Activated CD4-positive, alpha-beta T cell treated with anti-CD3 and anti-CD28 coated beads, Interleukin-2, amount 10 ng/mL, durations not matched to agents 24 days and 14 days (primary cell): ENCODE measurements around the gene MBNL2. TPM values are rescaled to one million over a fixed set of nuclear protein-coding genes. Genes with fewer than 3 reads are reported as not detected.

ENCODE experiments used
- DNase-seq: peaks from one replicate; pipeline ENCODE4 v3.0.0; 2022
- H3K27ac Mint-ChIP-seq: one replicate; pipeline ENCODE4 v1.8.0; 2022; ENCODE audit warnings: mild to moderate bottlenecking, mixed read lengths
- H3K27me3 Mint-ChIP-seq: one replicate; pipeline ENCODE4 v1.8.0; 2022; ENCODE audit warnings: mixed read lengths
- H3K36me3 Mint-ChIP-seq: one replicate; pipeline ENCODE4 v1.8.0; 2022; ENCODE audit warnings: low read depth, mild to moderate bottlenecking, mixed read lengths
- H3K4me1 Mint-ChIP-seq: one replicate; pipeline ENCODE4 v1.8.0; 2021; ENCODE audit warnings: mixed read lengths
- H3K4me3 Mint-ChIP-seq: one replicate; pipeline ENCODE4 v1.8.0; 2022; ENCODE audit warnings: mild to moderate bottlenecking, moderate library complexity, mixed read lengths
- H3K9me3 Mint-ChIP-seq: one replicate; pipeline ENCODE4 v1.8.0; 2021; ENCODE audit warnings: mixed read lengths
- intact Hi-C: fragments of 100-400 bp; cut with micrococcal nuclease; formaldehyde crosslinking; loops from one replicate; pipeline ENCODE4 v1.15.1; 2023
- total RNA-seq: library from RNA; stranded (reverse); gene quantifications from 2 replicates; pipeline ENCODE4 v1.2.3, GENCODE V29; 2022

MBNL2 gene
- total RNA-seq, 1 donor from 2014 or later, result 22.0 TPM

DNA sequence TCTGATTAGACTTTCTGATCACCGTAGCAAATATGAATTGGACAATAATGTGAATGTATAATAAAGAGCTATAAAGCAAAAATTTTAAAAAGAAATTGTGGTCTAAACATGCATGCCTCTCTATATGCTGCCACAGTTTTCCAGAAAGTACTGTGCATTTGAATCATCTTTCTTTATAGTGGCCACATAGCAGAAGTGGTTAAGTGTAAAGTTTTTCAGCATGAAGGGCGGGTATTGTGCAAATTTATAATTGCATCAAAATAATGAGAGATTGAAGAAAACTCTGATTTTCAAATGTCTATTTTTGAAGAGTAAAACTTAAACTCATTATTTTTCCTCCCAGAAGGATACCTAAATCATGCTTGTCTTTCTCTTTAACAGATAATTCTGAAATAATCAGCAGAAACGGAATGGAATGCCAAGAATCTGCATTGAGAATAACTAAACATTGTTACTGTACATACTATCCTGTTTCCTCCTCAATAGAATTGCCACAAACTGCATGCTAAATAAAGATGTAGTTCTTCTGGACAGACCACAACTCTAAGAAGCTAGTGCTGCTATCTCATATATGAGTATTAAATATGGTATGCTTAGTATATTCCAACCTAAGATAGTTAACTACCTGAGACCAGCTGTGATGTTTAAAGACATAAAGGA lies 168.9 kb downstream of the MBNL2 start:
- no peak for DNase-seq
- H3K9me3 Mint-ChIP-seq, result no peaks in the 10 kb centered on the region
- no peak overlapping the region for H3K4me3 Mint-ChIP-seq
- intact Hi-C loops, result no loop called here
- H3K4me1 Mint-ChIP-seq, result peaks cover 8% of the 10 kb centered on the region
- H3K27me3 Mint-ChIP-seq, result no peaks in the 10 kb centered on the region
- H3K27ac Mint-ChIP-seq, result no peak overlapping the region
- H3K36me3 Mint-ChIP-seq, result peaks cover 1% of the 10 kb centered on the region

DNA sequence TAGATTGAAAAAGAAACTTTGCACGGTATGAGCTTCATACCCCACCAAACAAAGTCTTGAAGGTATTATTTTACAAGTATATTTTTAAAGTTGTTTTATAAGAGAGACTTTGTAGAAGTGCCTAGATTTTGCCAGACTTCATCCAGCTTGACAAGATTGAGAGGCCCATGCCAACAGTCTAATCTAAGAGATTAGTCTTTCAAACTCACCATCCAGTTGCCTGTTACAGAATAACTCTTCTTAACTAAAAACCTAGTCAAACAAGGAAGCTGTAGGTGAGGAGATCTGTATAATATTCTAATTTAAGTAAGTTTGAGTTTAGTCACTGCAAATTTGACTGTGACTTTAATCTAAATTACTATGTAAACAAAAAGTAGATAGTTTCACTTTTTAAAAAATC lies 169.9 kb downstream of the MBNL2 start:
- H3K9me3 Mint-ChIP-seq, result no peaks in the 10 kb centered on the region
- intact Hi-C loops, result no loop called here
- peaks cover 5% of the 10 kb centered on the region for H3K4me1 Mint-ChIP-seq
- H3K36me3 Mint-ChIP-seq, result peaks cover 1% of the 10 kb centered on the region
- no peaks in the 10 kb centered on the region for H3K27me3 Mint-ChIP-seq
- H3K27ac Mint-ChIP-seq, result no peak overlapping the region
- no peak overlapping the region for H3K4me3 Mint-ChIP-seq
- DNase-seq, result no peak

DNA sequence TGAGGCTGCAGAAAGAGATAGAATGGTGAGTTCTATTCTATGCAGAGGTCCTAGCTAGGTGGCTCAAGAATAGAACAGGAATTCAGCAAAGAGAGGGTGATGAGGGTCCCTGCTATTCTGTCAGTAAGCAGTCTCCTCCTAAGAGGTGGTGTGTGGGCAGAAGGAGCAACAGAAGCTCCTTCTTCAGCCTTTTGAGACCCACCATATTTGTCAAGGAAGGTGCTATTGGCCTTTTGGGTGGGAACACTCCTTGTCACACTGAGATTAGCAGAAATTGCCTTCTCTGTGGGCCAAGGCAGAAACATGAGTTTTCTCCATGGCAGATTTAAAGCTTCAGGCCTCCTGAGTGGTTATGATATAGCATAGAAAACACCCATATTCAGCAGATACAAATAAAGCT lies 172.4 kb downstream of the MBNL2 start:
- Mint-ChIP-seq H3K9me3 (no peaks in the 10 kb centered on the region), H3K36me3 (peaks cover 1% of the 10 kb centered on the region), H3K27me3 (peaks cover 3% of the 10 kb centered on the region), H3K4me1 (no peaks in the 10 kb centered on the region), H3K4me3 (no peak overlapping the region), H3K27ac (no peak overlapping the region)
- no peak for DNase-seq
- intact Hi-C loops, result no loop called here

GRCh38 chr13:97395447-97396136 lies 173.5 kb downstream of the MBNL2 start:
- no peaks in the 10 kb centered on the region for H3K4me1 Mint-ChIP-seq
- no peak overlapping the region for H3K27ac Mint-ChIP-seq
- intact Hi-C loops, result no loop called here
- H3K9me3 Mint-ChIP-seq, result peaks cover 3% of the 10 kb centered on the region
- peaks cover 1% of the 10 kb centered on the region for H3K36me3 Mint-ChIP-seq
- H3K4me3 Mint-ChIP-seq, result no peak overlapping the region
- no peak for DNase-seq
- peaks cover 3% of the 10 kb centered on the region for H3K27me3 Mint-ChIP-seq

DNA sequence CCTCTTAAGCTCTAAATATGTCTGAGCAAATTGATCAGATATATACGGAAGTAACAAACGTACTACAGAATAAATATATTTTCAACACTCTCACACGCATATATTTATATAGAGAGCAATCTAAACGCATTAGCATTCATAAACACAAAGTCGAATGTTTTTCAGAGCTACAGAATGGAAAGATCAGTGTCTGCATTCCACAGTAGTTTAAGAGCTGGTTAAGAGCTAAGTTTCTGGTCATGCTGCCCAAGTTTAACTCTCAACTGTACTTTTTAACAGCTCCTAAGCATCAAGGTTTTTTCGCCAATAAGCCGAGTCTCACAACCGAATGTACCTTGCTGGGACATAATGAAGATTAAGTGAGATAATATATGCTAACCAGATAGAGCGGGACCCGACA lies 175.1 kb downstream of the MBNL2 start:
- no peak for DNase-seq
- H3K27ac Mint-ChIP-seq, result no peak overlapping the region
- H3K27me3 Mint-ChIP-seq, result peaks cover 3% of the 10 kb centered on the region
- H3K9me3 Mint-ChIP-seq, result peaks cover 13% of the 10 kb centered on the region
- intact Hi-C loops, result no loop called here
- no peak overlapping the region for H3K4me3 Mint-ChIP-seq
- no peaks in the 10 kb centered on the region for H3K4me1 Mint-ChIP-seq
- H3K36me3 Mint-ChIP-seq, result peaks cover 1% of the 10 kb centered on the region

GRCh38 chr13:97401421-97401820 lies 179.3 kb downstream of the MBNL2 start:
- DNase-seq, result no peak
- Mint-ChIP-seq H3K4me3 (no peak overlapping the region), H3K36me3 (no peaks in the 10 kb centered on the region), H3K27me3 (peaks cover 11% of the 10 kb centered on the region), H3K9me3 (peaks cover 13% of the 10 kb centered on the region), H3K4me1 (no peaks in the 10 kb centered on the region), H3K27ac (no peak overlapping the region)
- intact Hi-C loops, result no loop called here

DNA sequence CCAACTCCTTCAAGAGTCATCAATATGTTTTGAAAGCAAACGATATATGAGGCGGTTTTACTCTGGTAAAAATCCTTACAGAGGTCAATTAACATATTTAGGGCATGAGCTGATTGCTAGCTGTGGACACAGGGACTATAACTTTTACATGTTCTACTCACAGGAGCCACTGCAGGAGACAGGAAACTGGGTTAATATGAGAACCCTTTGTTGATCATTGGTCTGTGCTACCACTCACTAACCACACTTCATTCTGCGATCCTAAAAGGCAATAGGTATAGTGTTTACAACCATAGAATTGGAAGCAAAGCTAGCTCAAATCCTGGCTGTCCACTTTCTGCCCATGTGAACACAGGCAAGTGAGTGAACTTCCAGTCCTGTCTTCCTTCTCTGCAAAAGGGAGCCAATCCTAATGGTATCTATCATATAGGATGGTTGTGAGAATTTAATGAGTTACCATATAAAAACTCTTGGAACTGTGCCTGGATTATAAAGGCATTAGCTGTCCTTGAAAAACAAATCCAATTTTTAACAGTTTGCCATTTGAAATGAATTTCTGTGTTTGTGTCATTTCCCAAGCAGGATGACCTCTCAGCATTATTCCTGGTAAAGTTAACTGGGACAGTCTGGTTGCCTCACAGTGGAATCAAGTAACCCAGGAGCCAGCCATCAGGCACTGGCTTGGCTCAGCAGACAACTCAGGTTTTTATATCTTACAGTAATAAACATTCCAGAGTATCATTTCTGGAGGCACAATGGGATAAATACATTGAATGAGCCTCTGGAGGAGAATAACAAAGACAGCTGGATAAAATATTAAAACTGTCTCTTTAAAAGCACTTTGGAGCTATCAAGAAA lies 182.0 kb downstream of the MBNL2 start:
- H3K4me3 Mint-ChIP-seq, result no peak overlapping the region
- no peak overlapping the region for H3K27ac Mint-ChIP-seq
- peaks cover 15% of the 10 kb centered on the region for H3K27me3 Mint-ChIP-seq
- peaks cover 13% of the 10 kb centered on the region for H3K9me3 Mint-ChIP-seq
- intact Hi-C loops, result no loop called here
- DNase-seq, result no peak
- H3K4me1 Mint-ChIP-seq, result no peaks in the 10 kb centered on the region
- H3K36me3 Mint-ChIP-seq, result no peaks in the 10 kb centered on the region

GRCh38 chr13:97407540-97407939 lies 185.4 kb downstream of the MBNL2 start:
- Mint-ChIP-seq H3K4me3 (no peak overlapping the region), H3K9me3 (no peaks in the 10 kb centered on the region), H3K4me1 (no peaks in the 10 kb centered on the region), H3K27me3 (peaks cover 12% of the 10 kb centered on the region), H3K36me3 (no peaks in the 10 kb centered on the region), H3K27ac (no peak overlapping the region)
- intact Hi-C loops, result no loop called here
- no peak for DNase-seq

DNA sequence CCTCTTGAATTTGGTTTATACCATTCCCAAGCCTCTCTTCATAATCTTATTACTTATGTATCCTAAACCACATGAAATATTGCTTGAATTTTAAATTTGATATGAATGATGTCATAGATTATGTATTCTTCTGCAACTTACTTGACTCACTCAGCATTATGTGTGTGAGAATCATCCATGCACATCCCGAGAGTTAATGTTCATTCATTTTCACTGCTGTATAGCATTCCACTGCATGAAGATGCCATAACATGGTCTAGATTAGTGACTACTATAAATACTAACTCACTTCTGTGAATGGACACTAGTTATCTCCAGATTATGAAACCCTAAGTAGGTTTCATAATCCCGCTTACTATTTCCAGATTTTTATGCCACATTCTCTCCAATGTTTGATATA lies 186.8 kb downstream of the MBNL2 start:
- no peaks in the 10 kb centered on the region for H3K4me1 Mint-ChIP-seq
- no peak overlapping the region for H3K27ac Mint-ChIP-seq
- no peak for DNase-seq
- peaks cover 10% of the 10 kb centered on the region for H3K27me3 Mint-ChIP-seq
- intact Hi-C loops, result no loop called here
- H3K9me3 Mint-ChIP-seq, result no peaks in the 10 kb centered on the region
- no peak overlapping the region for H3K4me3 Mint-ChIP-seq
- H3K36me3 Mint-ChIP-seq, result no peaks in the 10 kb centered on the region

GRCh38 chr13:97411984-97412383 lies 189.9 kb downstream of the MBNL2 start:
- Mint-ChIP-seq H3K9me3 (no peaks in the 10 kb centered on the region), H3K27me3 (peaks cover 10% of the 10 kb centered on the region), H3K36me3 (no peaks in the 10 kb centered on the region), H3K4me3 (no peak overlapping the region), H3K27ac (no peak overlapping the region), H3K4me1 (no peaks in the 10 kb centered on the region)
- intact Hi-C loops, result no loop called here
- no peak for DNase-seq

DNA sequence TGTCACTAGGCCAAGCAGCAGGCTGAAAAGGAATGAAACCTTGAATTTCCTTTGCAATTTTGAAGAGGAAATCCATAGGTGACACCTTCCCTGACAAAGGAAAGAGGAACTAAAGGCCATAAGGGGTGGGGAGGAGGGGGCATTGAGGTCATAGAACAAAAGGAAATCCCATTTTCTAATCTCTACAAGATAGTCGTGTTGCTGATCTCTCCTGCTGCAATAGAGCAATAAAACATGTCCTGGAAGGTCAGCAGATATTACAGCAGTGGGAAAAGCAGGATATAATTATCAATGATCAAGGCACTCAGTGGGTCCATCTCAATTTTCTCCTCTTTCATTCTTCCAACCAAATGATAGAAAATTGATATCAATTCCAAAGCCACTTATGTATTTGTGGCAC lies 191.6 kb downstream of the MBNL2 start:
- Mint-ChIP-seq H3K27me3 (peaks cover 14% of the 10 kb centered on the region), H3K27ac (no peak overlapping the region), H3K36me3 (no peaks in the 10 kb centered on the region), H3K9me3 (no peaks in the 10 kb centered on the region), H3K4me1 (no peaks in the 10 kb centered on the region), H3K4me3 (no peak overlapping the region)
- no peak for DNase-seq
- intact Hi-C loops, result no loop called here

- intact Hi-C loops, result no loop called here
- no peak for DNase-seq
Observed at GRCh38 chr13:97414392-97414791, 192.3 kb downstream of the MBNL2 start.

GRCh38 chr13:97417698-97418097 lies 195.6 kb downstream of the MBNL2 start:
- Mint-ChIP-seq H3K36me3 (no peaks in the 10 kb centered on the region), H3K9me3 (no peaks in the 10 kb centered on the region), H3K27me3 (peaks cover 11% of the 10 kb centered on the region), H3K4me3 (no peak overlapping the region), H3K4me1 (no peaks in the 10 kb centered on the region), H3K27ac (no peak overlapping the region)
- intact Hi-C loops, result no loop called here
- DNase-seq, result no peak

More at GRCh38 chr13:97414392-97414791, 192.3 kb downstream of the MBNL2 start:
- Mint-ChIP-seq H3K4me3 (no peak overlapping the region), H3K9me3 (no peaks in the 10 kb centered on the region), H3K4me1 (no peaks in the 10 kb centered on the region), H3K27me3 (peaks cover 11% of the 10 kb centered on the region), H3K36me3 (no peaks in the 10 kb centered on the region), H3K27ac (no peak overlapping the region)
